ENCODE results near the gene RFNG. TPM values are rescaled to one million over a fixed set of nuclear protein-coding genes. Genes with fewer than 3 reads are reported as not detected.

Gene RFNG, protein sequence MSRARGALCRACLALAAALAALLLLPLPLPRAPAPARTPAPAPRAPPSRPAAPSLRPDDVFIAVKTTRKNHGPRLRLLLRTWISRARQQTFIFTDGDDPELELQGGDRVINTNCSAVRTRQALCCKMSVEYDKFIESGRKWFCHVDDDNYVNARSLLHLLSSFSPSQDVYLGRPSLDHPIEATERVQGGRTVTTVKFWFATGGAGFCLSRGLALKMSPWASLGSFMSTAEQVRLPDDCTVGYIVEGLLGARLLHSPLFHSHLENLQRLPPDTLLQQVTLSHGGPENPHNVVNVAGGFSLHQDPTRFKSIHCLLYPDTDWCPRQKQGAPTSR
- polyA plus RNA-seq (2011; rRNA removed) (15.8 and 23.7 TPM in 2 replicates), polyA minus RNA-seq (2011; rRNA and poly(A)+ RNA removed) (21.9 and 28.9 TPM in 2 replicates)

GRCh38 chr17:82051776-82052637, at the start of gene RFNG, which contains the start of gene GPS1:
RFNG (minus strand) TSS chr17:82051811; CDS start chr17:82051766, 45 bp downstream.
GPS1 (plus strand) TSS chr17:82051898; CDS start chr17:82051932, 34 bp downstream.
- DNase-seq (ENCODE audit: low read depth), result no peak
- H3K27me3 ChIP-seq (ENCODE audit: control insufficient read depth, insufficient read depth, low read length), result no peaks in the 10 kb centered on the region
- peak within 1 kb of the TSS; percentile 87 for H3K4me3 ChIP-seq (ENCODE audit: low read depth, low read length)
- TF ChIP-seq CTCF (IDR thresholded peaks at IDR 0.05; ENCODE audit: insufficient read depth, low read depth, low read length), result no peak
- ChIA-PET POLR2A (no interaction called here), CTCF (interaction anchor here (1.5 to 2.9 kb wide), 3 partner anchors 15 to 92 kb away, joined by 7 to 23 read pairs (median 10); partner anchors contain the start of genes DCXR and RAC3)
- H3K36me3 ChIP-seq (ENCODE audit: control insufficient read depth, insufficient read depth, low read length), result peaks cover 51% of the 10 kb centered on the region

- H3K36me3 ChIP-seq (ENCODE audit: control insufficient read depth, insufficient read depth, low read length), result no peaks in the 10 kb centered on the region
Observed at GRCh38 chr17:82101301-82101715, 49.7 kb upstream of the RFNG start.

GRCh38 chr17:82100502-82101298, 49.1 kb upstream of the RFNG start:
- TF ChIP-seq CTCF (IDR thresholded peaks at IDR 0.05; ENCODE audit: insufficient read depth, low read depth, low read length), result no peak
- Histone ChIP-seq H3K27me3 (ENCODE audit: control insufficient read depth, insufficient read depth, low read length) (no peaks in the 10 kb centered on the region), H3K4me3 (ENCODE audit: low read depth, low read length) (no peak overlapping the region), H3K36me3 (ENCODE audit: control insufficient read depth, insufficient read depth, low read length) (peaks cover 4% of the 10 kb centered on the region; the same call in 1 of the 2 replicates)
- CTCF ChIA-PET, result no interaction called here
- DNase-seq (ENCODE audit: low read depth), result no peak
- POLR2A ChIA-PET, result no interaction called here

More at GRCh38 chr17:82101301-82101715, 49.7 kb upstream of the RFNG start:
- no peaks in the 10 kb centered on the region for H3K27me3 ChIP-seq (ENCODE audit: control insufficient read depth, insufficient read depth, low read length)
- H3K4me3 ChIP-seq (ENCODE audit: low read depth, low read length), result no peak overlapping the region
- POLR2A ChIA-PET, result no interaction called here
- no peak for TF ChIP-seq CTCF (IDR thresholded peaks at IDR 0.05; ENCODE audit: insufficient read depth, low read depth, low read length)
- CTCF ChIA-PET, result no interaction called here
- DNase-seq (ENCODE audit: low read depth), result no peak

DNA sequence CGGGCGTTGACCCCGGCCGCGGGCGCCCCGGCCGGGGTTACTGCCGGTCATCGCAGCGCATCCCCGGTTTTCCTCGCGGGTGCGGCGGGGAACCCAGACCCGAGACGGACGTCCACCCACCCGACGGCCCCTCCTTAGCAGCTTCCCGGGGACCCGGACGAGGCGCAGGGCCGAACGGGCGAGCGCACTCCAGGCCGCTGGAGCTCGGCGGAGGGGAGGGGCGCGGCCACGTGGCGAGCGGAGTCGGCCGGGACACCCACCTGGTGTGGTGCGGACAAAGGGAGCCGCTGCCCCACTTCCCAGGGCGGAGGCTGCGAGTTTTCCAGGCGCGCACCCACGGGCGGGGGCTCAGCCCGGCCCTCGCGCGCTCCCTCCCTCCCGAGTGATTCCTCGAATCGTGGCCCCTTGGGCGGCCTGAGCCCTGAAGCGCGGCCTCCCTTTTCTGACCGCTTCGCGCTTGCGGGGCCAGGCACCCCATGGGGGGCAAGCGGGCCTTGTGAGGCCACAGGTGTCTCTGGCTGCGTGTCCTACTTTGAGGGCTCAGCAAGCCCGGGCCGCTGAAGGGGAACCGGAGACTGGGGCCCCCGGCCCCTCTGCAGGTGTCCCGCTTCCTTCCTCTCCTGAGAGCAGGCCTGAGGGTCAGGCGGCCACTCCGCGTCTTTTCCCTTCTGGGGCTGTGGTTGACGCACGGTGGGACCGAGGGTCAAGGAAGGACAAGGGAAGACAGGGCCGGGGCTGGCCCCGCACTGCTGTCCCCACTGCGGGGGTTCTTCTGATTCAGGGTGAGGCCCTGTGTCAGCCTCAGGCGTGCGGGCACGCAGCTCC, 47.5 kb upstream of the RFNG start:
- CTCF ChIA-PET, result interaction anchor here (1.0 to 1.8 kb wide), 4 partner anchors 20 to 416 kb away, joined by 3 to 6 read pairs (median 4); no protein-coding TSS in a partner anchor
- peak overlapping the region; percentile 49 for H3K4me3 ChIP-seq (ENCODE audit: low read depth, low read length)

More for the DNA sequence above, 47.5 kb upstream of the RFNG start:
- DNase-seq (ENCODE audit: low read depth), result no peak
- POLR2A ChIA-PET, result no interaction called here
- H3K27me3 ChIP-seq (ENCODE audit: control insufficient read depth, insufficient read depth, low read length), result no peaks in the 10 kb centered on the region
- H3K36me3 ChIP-seq (ENCODE audit: control insufficient read depth, insufficient read depth, low read length), result peaks cover 13% of the 10 kb centered on the region
- TF ChIP-seq CTCF (IDR thresholded peaks at IDR 0.05; ENCODE audit: insufficient read depth, low read depth, low read length), result no peak

All from BJ (cell line).